GM11168 (cell line): ENCODE measurements around the gene MCL1.
"Not testable (repeated sequence)": the region's sequence is repeated elsewhere in the genome, so short reads cannot be mapped to it uniquely, and the experiment has no call there.

Experiments used
- in situ Hi-C: fragments of 300-500 bp; cut with MboI; formaldehyde crosslinking; loops from one replicate; pipeline ENCODE4 v1.12.0; 2022; ENCODE audit warnings: low sequenced_read_pairs; ENCODE audit not compliant: unreplicated experiment

MCL1 gene

DNA sequence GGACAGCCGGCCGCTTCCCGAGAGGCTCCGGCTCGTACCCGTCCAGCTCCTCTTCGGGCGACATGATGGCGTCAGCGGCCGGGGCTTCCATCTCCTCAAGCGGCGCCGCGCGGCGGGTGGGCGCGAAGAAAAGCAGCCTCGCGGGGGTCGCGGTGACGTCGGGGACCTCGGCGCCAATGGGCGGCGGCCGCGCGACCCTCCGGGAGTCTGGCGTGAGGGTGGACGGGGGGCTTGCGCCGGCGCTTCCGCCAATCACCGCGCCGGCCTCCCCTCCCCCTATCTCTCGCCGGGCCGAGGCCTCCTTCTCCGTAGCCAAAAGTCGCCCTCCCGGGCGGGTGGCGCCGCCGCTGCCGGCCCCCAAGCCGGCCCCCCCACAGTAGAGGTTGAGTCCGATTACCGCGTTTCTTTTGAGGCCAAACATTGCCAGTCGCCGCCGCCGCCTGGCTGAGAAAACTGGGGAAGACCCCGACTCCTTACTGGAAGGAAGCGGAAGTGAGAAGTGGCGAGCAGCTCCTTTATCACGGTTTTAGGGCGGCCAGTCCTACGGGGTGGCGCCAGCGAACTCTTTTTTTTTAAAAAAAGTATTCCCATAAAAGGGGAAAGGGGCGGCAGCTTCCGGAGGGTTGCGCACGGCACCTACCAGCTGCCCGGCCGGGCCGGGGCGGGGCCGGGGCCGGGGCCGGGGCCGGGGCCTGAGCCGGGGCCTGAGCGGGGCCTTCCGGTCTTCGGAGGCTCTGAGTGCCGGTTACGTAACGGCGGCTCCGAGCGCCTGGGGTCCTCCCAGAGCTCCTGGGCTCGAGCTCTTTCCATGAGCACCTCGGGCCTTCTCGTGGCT, at the start of gene MCL1:
Gene MCL1, minus strand, starts transcription at position 501 of the 835 bp plus-strand sequence. Its CDS starts 80 bp downstream, at position 421.
- in situ Hi-C loops: no loop called here

DNA sequence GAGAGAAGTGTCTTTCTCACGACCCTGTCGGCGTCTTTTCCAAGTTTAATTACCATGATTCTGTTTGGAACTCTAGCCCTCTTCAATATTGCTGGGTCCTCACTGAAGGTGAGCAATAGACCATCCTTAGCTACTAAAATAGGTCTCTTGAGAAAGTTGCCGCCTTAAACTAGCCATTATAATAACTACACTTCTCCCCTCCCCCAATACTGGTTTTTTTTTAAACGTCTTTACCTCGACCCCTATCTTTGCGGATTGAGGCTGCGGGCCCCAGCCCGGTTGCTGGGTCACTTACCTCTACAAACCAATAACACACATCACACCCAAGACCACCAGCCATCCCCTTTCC, 49.3 kb upstream of the MCL1 start:
- in situ Hi-C loops: no loop called here

DNA sequence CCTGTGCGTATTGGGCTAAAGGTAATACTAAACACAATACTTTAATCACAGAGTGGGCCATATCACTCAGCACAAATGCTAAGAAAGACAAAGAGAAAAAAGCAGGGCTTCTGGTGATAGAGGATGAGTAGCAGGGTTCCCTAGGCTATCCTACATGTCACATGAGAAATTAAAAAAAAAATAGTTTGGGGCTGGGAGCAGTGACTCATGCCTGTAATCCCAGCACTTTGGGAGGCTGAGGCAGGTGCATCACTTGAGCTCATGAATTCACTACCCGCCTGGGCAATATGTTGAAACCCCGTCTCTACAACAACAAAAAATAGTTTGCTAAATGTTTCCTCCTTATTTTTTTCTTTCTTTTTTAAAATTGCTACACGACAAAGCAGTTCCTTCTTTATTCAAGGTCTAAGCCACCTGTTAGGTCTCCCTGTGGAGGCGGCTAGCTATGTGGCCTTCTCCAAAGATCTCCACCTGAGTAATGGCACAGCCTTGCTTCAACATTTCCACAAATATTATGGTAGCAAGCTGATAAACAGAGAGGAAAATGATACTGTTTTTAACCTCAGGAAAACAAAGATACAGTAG, 48.5 kb upstream of the MCL1 start:
- in situ Hi-C loops: no loop called here

DNA sequence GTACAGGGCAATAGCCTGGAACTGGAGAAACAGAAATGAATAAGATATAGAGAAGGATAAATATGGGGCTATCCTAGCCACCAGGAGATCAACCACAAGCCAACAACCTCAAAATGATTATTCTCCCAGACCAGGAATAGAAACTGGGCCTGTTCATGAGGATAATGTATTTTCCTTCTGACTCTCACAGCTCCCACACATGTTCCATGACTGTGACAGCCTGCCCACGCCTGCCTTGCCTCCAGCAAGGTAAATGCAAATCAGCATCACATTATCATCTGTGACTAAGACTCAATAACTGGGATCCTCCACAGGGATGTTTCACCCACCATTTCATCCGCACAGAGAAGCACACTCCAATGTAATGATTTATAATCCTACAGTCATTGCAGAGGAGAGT, 46.7 kb upstream of the MCL1 start:
- in situ Hi-C loops: no loop called here

DNA sequence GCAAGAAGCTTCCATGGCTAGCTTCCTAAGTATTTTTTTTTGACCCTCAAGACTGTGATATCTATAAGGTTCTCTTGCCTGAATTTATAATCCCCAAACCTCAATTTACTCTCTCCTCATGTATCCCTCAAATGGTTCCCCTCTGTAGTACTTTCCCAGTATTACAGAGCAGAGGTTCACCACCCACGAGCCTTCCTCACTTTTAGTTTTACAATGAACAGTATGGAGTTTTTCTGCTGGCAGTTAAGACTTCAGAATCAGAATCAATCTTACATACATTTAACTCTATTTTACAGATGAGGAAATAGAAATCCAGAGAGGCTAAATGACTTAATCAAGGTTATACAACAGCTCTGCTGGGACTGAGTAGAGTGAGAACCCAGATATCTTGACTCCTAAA, 45.1 kb upstream of the MCL1 start:
- in situ Hi-C loops: not testable (repeated sequence)

DNA sequence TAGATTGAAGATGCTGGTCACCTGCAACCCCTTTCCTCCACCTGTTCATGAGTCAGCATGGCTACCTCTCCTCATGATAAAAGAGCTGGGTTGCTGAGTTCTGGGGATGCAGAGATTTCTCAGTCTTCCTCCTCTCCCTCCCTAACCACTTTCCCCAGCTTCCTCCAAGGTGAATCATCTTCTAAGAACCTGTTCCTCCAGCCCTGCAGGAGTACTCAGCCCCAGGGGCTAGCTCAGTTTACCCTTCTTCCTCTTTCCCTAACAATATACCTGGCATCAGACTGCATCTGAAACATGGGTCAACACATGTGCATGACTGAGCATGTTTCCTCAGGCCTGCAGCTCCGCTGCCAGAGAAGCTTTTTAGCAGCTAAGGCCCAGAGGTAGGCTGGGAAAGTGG, 44.7 kb upstream of the MCL1 start:
- in situ Hi-C loops: not testable (repeated sequence)

DNA sequence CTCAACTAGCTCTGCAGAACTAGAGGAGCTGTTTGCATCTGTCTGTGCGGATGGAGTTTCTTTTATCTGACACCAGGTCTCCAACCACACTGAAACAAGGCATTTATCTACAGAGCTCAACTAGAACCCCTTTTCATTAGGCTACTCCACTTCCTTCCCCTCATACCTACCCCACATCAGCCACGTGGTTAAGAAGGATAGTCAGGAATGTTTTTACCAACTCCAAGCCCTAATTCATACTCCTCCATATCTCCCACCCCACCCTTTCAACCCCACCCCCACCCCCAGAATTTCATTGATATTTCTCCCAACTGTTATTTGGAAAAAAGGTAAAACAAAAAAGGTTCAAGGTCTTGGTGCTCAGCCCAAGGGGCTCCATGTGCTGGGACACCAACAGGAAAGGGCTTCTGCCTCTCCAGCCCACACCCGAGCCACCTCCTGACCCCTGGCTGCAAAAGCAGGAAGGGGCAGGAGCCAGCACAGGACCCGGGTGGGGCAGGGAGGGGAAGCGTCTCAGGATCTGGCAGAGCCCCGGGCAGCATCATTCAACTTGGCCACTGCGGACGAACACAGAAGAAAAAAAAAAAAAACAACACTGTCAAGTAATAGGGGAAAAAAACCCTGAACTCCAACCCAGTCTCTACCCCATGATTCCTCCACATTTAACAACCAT, 43.0 kb upstream of the MCL1 start:
- in situ Hi-C loops: no loop called here

DNA sequence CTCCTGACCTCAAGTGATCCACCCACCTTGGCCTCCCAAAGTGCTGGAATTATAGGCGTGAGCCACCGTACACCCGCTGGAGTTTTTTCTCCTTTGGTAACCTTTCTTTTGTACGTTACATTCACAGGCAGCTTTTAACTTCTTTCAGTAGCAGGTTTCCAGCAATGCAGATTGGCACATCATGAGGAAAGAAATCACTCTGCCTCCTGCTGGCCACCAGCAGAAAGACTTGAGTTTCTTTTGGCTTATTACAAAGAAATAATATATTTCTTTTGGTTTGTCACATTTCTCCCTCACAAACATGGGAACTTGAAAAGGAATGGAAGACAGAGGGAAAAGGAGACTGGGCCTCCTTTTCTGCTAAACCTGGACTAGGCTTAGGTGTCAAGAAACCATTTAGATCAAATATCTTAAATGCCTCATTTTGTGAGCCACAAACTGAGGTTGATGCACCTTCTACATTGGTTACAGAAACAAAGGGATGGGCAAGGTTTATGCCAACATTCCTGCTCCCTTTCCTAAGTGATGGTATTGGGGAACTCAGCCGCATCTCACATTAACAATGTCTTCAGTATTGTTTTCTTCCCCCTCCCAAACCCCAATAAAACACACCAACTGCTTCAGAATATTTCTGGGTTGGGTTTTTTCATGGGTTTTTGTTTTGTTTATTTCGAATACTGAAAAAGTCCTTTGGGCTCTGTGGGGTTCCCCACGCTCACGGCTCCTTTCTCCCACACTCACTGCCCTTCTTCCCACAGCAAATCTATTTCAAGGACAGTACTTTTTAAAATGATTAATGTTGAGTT, 42.3 kb upstream of the MCL1 start:
- in situ Hi-C loops: no loop called here

DNA sequence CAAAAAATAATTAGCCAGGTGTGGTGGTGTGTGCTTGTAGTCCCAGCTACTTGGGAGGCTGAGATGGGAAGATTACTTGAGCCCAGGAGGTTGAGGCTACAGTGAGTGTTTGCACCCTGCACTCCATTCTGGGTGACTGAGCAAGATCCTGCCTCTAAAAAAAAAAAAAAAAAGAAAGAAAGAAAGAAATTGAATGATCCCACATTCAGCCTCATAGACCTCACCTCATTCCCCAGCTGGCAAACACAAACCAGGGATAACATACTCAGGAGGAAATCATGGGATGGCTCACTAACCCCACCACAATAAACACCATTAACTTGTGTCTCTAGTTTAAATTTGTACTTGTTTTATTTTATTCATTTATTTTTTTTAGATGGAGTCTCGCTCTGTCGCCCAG, 41.5 kb upstream of the MCL1 start:
- in situ Hi-C loops: no loop called here

DNA sequence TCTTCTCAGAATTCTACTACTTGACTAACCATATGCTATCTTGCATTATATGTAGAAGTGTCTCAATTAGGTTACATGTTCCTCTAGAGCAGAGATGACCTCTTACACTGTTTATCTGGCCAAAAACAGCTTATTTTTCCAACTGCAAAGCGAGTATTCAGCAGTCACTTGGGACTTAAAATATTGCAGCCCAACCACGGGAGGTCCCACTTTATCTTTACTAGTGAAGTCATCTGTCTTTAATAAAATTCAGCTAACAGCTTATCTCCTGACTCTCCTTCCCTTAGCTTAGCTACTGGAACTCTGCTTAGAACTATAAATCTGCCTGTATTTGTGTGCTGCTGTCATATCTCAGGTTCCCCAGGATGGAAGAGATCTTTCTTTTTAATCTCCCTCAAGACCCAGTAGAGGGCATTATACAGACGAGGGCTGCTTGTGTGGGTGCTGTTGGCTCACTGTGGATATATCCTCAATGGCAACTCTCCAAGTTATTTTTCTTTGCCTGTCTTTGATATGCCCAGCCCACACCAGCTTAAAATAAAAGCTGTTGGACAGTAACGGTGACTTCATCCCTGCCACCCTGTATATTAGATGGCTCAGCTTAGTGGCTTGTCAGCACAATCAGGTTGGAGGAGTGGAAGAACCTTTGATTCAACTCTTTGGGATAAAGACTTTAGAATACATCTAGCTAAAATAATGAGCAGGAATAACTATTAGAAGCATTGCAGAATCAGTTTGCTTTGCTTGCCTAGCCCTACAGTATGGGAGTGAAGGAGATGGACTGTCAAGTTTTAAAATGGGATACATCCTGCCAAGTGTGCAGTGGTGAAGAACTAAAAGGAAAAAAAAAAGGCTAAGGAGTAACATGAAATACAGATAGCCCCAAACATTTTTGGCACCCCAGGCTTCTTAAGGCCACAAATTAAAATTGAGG, 40.4 kb upstream of the MCL1 start:
- in situ Hi-C loops: no loop called here

DNA sequence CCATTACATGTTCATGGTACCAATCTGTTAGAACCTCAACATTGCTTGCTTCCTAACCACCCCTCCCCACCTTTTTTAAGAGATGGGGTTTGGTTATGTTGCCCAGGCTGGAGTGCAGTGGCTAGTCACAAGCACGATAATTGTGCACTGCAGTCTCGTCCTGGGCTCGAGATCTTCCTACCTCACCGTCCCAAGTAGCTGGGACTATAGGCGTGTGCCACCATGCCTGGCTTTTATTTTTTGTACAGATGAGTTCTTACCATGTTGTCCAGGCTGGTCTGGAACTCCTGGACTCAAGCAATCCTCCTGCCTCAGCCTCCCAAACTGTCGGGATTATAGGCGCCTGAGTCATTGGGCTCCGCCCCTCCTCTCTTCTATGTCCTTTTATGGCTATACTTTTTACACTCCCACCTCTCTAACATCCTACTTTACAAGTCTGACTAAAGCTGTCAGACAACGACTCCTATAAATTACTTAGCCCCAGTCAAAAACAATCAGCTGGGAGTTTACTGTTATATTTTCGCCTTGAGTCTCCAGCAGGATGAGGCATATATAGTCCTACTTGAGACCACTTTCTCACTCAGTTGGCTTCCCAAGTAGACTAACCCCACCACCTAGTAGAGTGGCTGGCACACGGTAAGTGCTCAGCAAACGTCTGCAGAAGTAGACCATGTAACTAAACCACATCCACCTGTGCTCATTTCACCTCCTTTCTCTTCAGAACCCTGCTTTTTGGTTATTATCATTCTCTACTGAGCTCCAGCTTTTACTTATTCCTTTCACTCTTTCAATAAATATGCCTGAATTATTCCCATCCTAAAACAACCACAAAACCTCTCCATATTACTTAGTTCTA, 36.2 kb upstream of the MCL1 start:
- in situ Hi-C loops: no loop called here

DNA sequence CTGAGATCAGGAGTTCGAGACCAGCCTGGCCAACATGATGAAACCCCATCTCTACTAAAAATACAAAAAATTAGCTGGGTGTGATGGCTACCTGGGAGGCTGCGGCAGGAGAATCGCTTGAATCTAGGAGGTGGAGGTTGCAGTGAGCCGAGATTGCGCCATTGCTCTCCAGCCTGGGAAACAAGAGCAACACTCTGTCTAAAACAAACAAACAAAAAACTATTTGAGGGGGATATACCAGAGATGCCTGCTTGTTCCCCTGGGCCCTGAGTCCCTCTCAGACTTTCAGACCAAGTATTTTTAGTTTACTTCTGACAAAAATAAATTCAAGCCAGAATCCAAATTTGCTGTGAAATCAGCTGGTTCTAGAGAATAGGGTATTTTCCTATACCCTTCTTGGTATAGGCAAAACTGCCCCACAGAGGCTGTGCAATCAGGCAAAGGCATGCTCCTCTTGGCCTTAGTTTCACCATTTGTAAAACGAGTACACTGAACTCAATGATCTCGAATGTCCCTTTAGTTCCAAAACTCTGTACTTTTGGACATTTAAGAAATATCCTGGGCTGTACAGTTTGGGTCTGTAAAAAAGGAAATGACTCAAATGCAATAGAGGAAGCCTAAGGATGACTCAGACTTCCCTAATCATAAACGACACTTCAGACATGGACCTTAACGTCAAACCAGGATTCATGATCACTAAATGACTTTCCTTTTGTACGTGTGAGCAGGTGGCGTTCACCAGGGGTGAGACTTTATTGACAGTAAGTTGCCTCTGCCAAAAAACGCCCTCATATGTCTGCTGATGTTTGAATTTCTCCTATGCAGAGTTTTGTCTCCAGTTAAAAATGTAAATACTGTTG, 33.9 kb upstream of the MCL1 start:
- in situ Hi-C loops: no loop called here

DNA sequence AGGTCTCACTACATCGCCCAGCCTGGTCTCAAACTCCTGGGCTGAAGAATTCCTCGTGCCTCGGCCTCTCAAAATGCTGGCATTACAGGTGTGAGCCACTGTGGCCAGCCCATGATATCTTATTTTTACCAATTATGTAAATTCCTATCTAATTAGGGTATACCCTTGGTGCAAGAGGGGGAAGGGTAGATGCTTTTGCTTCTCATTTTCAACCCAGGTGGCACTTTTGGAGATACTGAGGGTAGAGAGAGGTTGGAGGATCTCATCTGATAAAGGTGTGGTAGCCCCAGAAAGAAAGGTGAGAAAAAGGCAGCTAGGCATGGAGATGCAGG, 32.6 kb upstream of the MCL1 start:
- in situ Hi-C loops: no loop called here

DNA sequence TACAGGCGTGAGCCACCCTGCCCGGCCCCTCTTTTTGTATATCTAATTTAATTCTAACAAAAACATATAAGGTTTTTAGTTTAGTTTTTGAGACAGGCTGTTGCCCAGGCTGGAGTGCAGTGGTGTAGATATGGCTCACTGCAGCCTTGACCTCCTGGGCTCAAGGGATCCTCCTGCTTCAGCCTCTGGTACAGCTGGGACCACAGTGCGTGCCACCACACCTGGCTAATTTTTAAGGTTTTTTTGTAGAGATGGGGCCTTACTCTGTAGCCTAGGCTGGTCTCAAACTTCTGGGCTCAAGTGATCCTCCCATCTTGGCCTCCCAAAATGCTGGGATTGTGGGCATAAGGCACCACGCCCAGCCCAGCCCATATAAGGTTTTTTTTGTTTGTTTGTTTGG, 31.2 kb upstream of the MCL1 start:
- in situ Hi-C loops: no loop called here

DNA sequence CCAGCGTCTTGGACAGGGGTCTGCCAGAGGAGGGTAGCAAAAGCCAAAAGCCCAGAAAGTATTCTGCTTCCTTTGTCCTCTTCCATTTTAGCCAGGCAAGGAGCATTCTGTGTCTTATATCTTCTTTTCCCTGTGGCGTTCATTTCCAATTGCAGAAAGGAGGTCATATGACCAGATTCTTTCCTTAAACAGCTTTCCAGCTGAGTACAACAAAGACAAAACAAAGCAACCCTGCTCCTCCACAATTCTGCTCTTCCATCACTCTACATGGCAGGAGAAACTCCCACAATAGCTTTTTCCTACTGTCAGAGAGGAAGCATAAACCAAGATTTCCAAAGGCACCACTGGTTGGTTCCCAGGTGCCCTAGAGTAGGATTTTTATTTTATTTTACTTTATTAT, 30.3 kb upstream of the MCL1 start:
- in situ Hi-C loops: loop anchor here (5.0 kb wide), 1 partner anchor 42 kb away; no protein-coding TSS in a partner anchor

DNA sequence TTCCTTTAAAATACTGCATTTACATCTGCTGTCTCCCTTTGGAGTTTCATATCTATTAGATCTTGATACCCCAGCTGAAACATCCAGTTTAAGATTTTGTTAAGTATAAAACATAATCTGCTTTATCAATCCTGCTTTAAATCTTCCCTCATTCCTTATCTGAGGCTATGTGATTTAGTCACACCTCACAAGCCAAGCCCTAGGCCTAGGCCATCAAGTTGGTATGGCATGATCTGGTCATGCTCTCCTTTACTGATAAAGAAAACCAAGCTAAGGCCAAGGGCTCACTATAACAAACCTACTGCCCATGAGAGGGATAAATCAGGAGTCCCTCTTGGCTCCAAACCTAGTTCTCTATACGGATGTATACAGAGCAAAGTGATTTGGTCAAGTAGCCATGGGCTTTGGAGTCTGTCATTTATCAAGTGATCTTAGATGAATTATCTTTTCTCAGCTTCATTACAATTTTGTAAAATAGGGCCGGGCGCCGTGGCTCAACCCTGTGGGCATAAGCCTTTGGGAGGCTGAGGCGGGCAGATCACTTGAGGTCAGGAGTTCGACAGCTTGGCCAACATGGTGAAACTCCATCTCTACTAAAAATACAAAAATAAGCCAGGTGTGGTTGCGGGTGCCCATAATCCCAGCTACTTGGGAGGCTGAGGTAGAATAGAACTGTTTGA, 27.2 kb upstream of the MCL1 start:
- in situ Hi-C loops: loop anchor here (5.0 kb wide), 1 partner anchor 39 kb away; no protein-coding TSS in a partner anchor

DNA sequence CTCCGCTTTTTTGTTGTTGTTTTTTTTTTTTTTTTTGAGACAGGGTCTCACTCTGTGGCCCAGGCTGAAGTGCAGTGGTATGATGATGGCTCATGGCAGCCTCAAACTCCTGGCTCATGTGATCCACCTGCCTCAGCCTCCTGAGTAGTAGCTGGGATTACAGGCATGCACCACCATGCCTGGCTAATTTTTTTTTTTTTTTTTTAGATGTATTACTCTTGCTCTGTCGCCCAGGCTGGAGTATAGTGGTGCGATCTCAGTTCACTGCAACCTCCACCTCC, 26.0 kb upstream of the MCL1 start:
- in situ Hi-C loops: loop anchor here (5.0 kb wide), 1 partner anchor 38 kb away; no protein-coding TSS in a partner anchor

DNA sequence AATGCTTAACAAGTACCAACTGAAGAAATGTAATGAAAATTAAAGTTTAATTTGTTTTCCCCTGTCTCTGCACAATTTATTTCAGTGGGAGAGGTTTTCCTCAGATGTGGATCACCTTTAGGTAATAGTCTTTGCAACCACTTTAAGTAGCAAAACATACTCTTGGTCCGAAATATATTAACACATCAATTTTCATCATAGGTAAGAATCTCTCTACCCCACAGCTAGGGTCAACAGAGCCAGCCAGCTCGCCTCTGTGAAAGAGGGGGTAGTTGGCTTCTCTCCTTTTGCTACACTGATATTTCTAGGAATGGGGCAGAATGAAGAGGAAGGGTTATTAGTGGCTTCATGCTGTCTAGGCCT, 24.8 kb upstream of the MCL1 start:
- in situ Hi-C loops: no loop called here
